HEK293 (cell line): ENCODE results near the gene GTPBP1.

ENCODE experiments used
- ATF2 ChIP-seq: fragments of 450-650 bp; formaldehyde crosslinking; IDR thresholded peaks from 2 replicates; pipeline ENCODE4 v1.5.1; 2016; ENCODE audit warnings: missing biosample characterization, missing genetic modification characterization, low read depth
- CTCF ChIP-seq: fragments of 450-650 bp; formaldehyde crosslinking; IDR thresholded peaks from 2 replicates; pipeline ENCODE4 v1.5.1; 2016; ENCODE audit warnings: missing biosample characterization, missing genetic modification characterization
- PBX3 ChIP-seq: sonication (generic); formaldehyde crosslinking; IDR thresholded peaks from 2 replicates; pipeline ENCODE4 v1.8.1; 2022; ENCODE audit warnings: mild to moderate bottlenecking, moderate library complexity, missing genetic modification reagents
- ZBTB20 ChIP-seq: fragments of 450-650 bp; formaldehyde crosslinking; IDR thresholded peaks from 2 replicates; pipeline ENCODE4 v1.5.1; 2016; ENCODE audit warnings: missing biosample characterization, missing genetic modification characterization
- ZNF18 ChIP-seq: fragments of 450-650 bp; formaldehyde crosslinking; IDR thresholded peaks from 2 replicates; pipeline ENCODE4 v1.5.1; 2016; ENCODE audit warnings: missing biosample characterization, missing genetic modification characterization
- ZNF302 ChIP-seq: fragments of 450-650 bp; formaldehyde crosslinking; IDR thresholded peaks from 2 replicates; pipeline ENCODE4 v1.5.1; 2016; ENCODE audit warnings: missing biosample characterization, missing genetic modification characterization, low read depth
- ZNF621 ChIP-seq: fragments of 450-650 bp; formaldehyde crosslinking; IDR thresholded peaks from 2 replicates; pipeline ENCODE4 v1.5.1; 2017; ENCODE audit warnings: missing biosample characterization, missing genetic modification characterization
- ZSCAN5A ChIP-seq: fragments of 450-650 bp; formaldehyde crosslinking; IDR thresholded peaks from 2 replicates; pipeline ENCODE4 v1.5.1; 2016; ENCODE audit warnings: missing biosample characterization, missing genetic modification characterization

GRCh38 chr22:38750638-38751037, 44.9 kb downstream of the GTPBP1 start:
- no peak for TF ChIP-seq PBX3 (CRISPR knock-in tag)
- no peak for TF ChIP-seq ATF2 (tag by site-specific recombination)
- TF ChIP-seq ZSCAN5A (tag by site-specific recombination) = no peak
- TF ChIP-seq ZNF302 (tag by site-specific recombination) = no peak
- TF ChIP-seq ZNF621 (tag by site-specific recombination) = no peak
- no peak for TF ChIP-seq CTCF (tag by site-specific recombination)
- TF ChIP-seq ZBTB20 (tag by site-specific recombination) = no peak
- no peak for TF ChIP-seq ZNF18
